ENCODE results near the gene CGREF1. TPM values are rescaled to one million over a fixed set of nuclear protein-coding genes. Genes with fewer than 3 reads are reported as not detected.

The CGREF1 gene
- total and polyA plus RNA-seq, 2 donors (not counting 3 experiments of a cell fraction or from before 2014, with no cell fraction given) = 2.9 to 5.8 TPM

DNA sequence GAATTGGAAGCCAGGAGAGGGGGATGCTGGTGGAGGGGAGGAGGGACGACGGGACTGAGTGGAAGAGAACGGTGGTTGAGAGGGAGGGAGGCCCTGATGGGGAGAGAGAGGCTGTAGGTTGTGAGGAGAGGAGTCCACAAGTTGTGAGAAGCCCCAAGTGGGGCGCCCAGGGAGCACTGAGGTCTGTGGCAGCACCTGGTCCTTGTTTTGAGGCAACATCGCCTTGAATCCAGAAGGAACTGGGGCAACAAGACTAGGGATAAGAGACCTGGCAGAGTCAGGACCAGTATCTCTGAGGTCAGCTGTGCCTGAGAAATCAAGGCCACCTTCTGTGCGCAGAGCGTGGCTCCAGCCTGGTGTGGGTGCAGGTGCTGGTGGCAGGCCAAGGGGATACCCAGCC, 19.2 kb upstream of the CGREF1 start:
- Histone ChIP-seq H3K9ac (replicated peaks; ENCODE audit: extremely low read depth, insufficient read depth, low read length) (no peak overlapping the region), H3K4me1 (ENCODE audit: control insufficient read depth, extremely low read depth, insufficient read depth, low read length) (peaks cover 7% of the 10 kb centered on the region), H3K4me3 (replicated peaks in 1 of 3; ENCODE audit: insufficient read depth in 1 of 3, low read depth in 1 of 3, low read length in 3 of 3) (no peak overlapping the region), H3K27ac (ENCODE audit: insufficient read depth, low read depth, low read length) (no peak overlapping the region), H4K20me1 (replicated peaks; ENCODE audit: control insufficient read depth, extremely low read depth, insufficient read depth, low read length) (no peaks in the 10 kb centered on the region), H3K9me1 (replicated peaks; ENCODE audit: control insufficient read depth, extremely low read depth, insufficient read depth, low read length) (no peaks in the 10 kb centered on the region), H3K27me3 (ENCODE audit: control insufficient read depth in 2 of 2, insufficient read depth in 2 of 2, low read length in 2 of 2) (peaks cover 0 to 7% of the 10 kb centered on the region in 2 experiments), H3K9me3 (replicated peaks; ENCODE audit: control insufficient read depth, insufficient read depth, low read length) (no peaks in the 10 kb centered on the region), H3K79me2 (ENCODE audit: control insufficient read depth, insufficient read depth, low read length) (peaks cover 12% of the 10 kb centered on the region), H2AFZ (ENCODE audit: low read depth, low read length) (no peak overlapping the region), H3K4me2 (ENCODE audit: insufficient read depth, low read length) (no peak overlapping the region), H3K36me3 (ENCODE audit: control insufficient read depth in 2 of 2, extremely low read depth in 1 of 2, insufficient read depth in 2 of 2, low read length in 2 of 2) (no peaks in the 10 kb centered on the region)
- DNase-seq (ENCODE audit: low read depth, low spot score) (no peak), FAIRE-seq (no peak)
- dilution Hi-C loops (cut with MboI; ENCODE audit: extremely low pct_ligation_motif_present, low sequenced_read_pairs) (no loop called here), intact Hi-C loops (cut with micrococcal nuclease) (no loop called here)
- no TSS peak for BruUV-seq (replicated peaks)
- TF ChIP-seq MYC (IDR thresholded peaks at IDR 0.05; ENCODE audit: low read depth, low read length) (no peak), POLR2AphosphoS5 (IDR thresholded peaks at IDR 0.05; ENCODE audit: insufficient read depth, low read depth, low read length) (no peak), JUN (IDR thresholded peaks at IDR 0.05; ENCODE audit: borderline replicate concordance, insufficient read depth, insufficient read length, low read depth) (no peak), FOS (IDR thresholded peaks at IDR 0.05; ENCODE audit: borderline replicate concordance, insufficient read depth, low read length) (no peak), EZH2 (IDR thresholded peaks at IDR 0.05; ENCODE audit: borderline replicate concordance, low read depth, low read length, severe bottlenecking) (no peak), POLR2A (IDR thresholded peaks at IDR 0.05; ENCODE audit: low read depth, low read length) (no peak)
- TF ChIP-seq, protein P1, sequence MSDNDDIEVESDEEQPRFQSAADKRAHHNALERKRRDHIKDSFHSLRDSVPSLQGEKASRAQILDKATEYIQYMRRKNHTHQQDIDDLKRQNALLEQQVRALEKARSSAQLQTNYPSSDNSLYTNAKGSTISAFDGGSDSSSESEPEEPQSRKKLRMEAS (IDR thresholded peaks at IDR 0.05; ENCODE audit: insufficient read depth, insufficient read length) = no peak
- POLR2A ChIA-PET = no interaction called here
- CTCF ChIA-PET = no interaction called here

- Histone ChIP-seq H3K9ac (replicated peaks; ENCODE audit: extremely low read depth, insufficient read depth, low read length) (no peak overlapping the region), H3K4me1 (ENCODE audit: control insufficient read depth, extremely low read depth, insufficient read depth, low read length) (peaks cover 10% of the 10 kb centered on the region), H3K27ac (ENCODE audit: insufficient read depth, low read depth, low read length) (no peak overlapping the region), H3K79me2 (ENCODE audit: control insufficient read depth, insufficient read depth, low read length) (peaks cover 18% of the 10 kb centered on the region), H4K20me1 (replicated peaks; ENCODE audit: control insufficient read depth, extremely low read depth, insufficient read depth, low read length) (no peaks in the 10 kb centered on the region), H3K9me3 (replicated peaks; ENCODE audit: control insufficient read depth, insufficient read depth, low read length) (no peaks in the 10 kb centered on the region), H2AFZ (ENCODE audit: low read depth, low read length) (no peak overlapping the region), H3K4me2 (ENCODE audit: insufficient read depth, low read length) (no peak overlapping the region), H3K4me3 (replicated peaks in 1 of 3; ENCODE audit: insufficient read depth in 1 of 3, low read depth in 1 of 3, low read length in 3 of 3) (no peak overlapping the region), H3K27me3 (ENCODE audit: control insufficient read depth in 2 of 2, insufficient read depth in 2 of 2, low read length in 2 of 2) (no peaks in the 10 kb centered on the region), H3K9me1 (replicated peaks; ENCODE audit: control insufficient read depth, extremely low read depth, insufficient read depth, low read length) (no peaks in the 10 kb centered on the region), H3K36me3 (ENCODE audit: control insufficient read depth in 2 of 2, extremely low read depth in 1 of 2, insufficient read depth in 2 of 2, low read length in 2 of 2) (peaks cover 0 to 4% of the 10 kb centered on the region in 2 experiments)
- CTCF ChIA-PET = no interaction called here
- DNase-seq (ENCODE audit: low read depth, low spot score) = no peak
- TF ChIP-seq MYC (IDR thresholded peaks at IDR 0.05; ENCODE audit: low read depth, low read length) (no peak), FOS (IDR thresholded peaks at IDR 0.05; ENCODE audit: borderline replicate concordance, insufficient read depth, low read length) (no peak), POLR2A (IDR thresholded peaks at IDR 0.05; ENCODE audit: low read depth, low read length) (no peak), POLR2AphosphoS5 (IDR thresholded peaks at IDR 0.05; ENCODE audit: insufficient read depth, low read depth, low read length) (no peak), JUN (IDR thresholded peaks at IDR 0.05; ENCODE audit: borderline replicate concordance, insufficient read depth, insufficient read length, low read depth) (no peak), CTCF (IDR thresholded peaks at IDR 0.05; ENCODE audit: extremely low read depth in 1 of 2, insufficient read depth in 1 of 2, low read depth in 1 of 2, low read length in 2 of 2) (no peak), EZH2 (IDR thresholded peaks at IDR 0.05; ENCODE audit: borderline replicate concordance, low read depth, low read length, severe bottlenecking) (no peak), GATA2 (IDR thresholded peaks at IDR 0.05; ENCODE audit: insufficient read depth, insufficient read length, low read depth, low read length) (no peak)
- TF ChIP-seq, protein P1 (IDR thresholded peaks at IDR 0.05; ENCODE audit: insufficient read depth, insufficient read length) = no peak
- dilution Hi-C loops (cut with MboI; ENCODE audit: extremely low pct_ligation_motif_present, low sequenced_read_pairs) (no loop called here), intact Hi-C loops (cut with micrococcal nuclease) (no loop called here)
- no peak for FAIRE-seq
- no TSS peak for BruUV-seq (replicated peaks)
- POLR2A ChIA-PET = no interaction called here
Measured at GRCh38 chr2:27137322-27137935, 18.5 kb upstream of the CGREF1 start.

All from endothelial cell of umbilical vein (primary cell).